Activated CD8-positive, alpha-beta T cell treated with anti-CD3 and anti-CD28 coated beads, Interleukin-2, amount 10 ng/mL, durations not matched to agents 7 days and 5 days (primary cell): ENCODE results near the gene MEX3D. TPM values are rescaled to one million over a fixed set of nuclear protein-coding genes. Genes with fewer than 3 reads are reported as not detected.

Source experiments
- ATAC-seq: fragments of 150-1000 bp; cut with Tn5 transposase; one replicate; pipeline ENCODE4 v1.10.0; 2021; ENCODE audit warnings: moderate library complexity
- CTCF ChIA-PET: fragments of 350-600 bp; sonication (Branson Sonifier 250); formaldehyde crosslinking; loops from one replicate; lab custom pipeline; 2021; ENCODE audit warnings: antibody characterized with exemption; lab: Charles Lee
- POLR2A ChIA-PET: fragments of 350-600 bp; sonication (Branson Sonifier 250); formaldehyde crosslinking; loops from one replicate; lab custom pipeline; 2021; ENCODE audit warnings: antibody characterized with exemption; lab: Charles Lee
- DNase-seq: peaks from one replicate; pipeline ENCODE4 v3.0.0-alpha.2; 2020
- H3K27ac Mint-ChIP-seq: one replicate; pipeline ENCODE4 v1.8.0; 2021; ENCODE audit warnings: mild to moderate bottlenecking, mixed read lengths
- H3K27me3 Mint-ChIP-seq: one replicate; pipeline ENCODE4 v1.8.0; 2021; ENCODE audit warnings: low read depth, mixed read lengths
- H3K36me3 Mint-ChIP-seq: one replicate; pipeline ENCODE4 v1.8.0; 2021; ENCODE audit warnings: low read depth, mixed read lengths
- H3K4me1 Mint-ChIP-seq: one replicate; pipeline ENCODE4 v1.8.0; 2021; ENCODE audit warnings: low read depth, mixed read lengths
- H3K4me3 Mint-ChIP-seq: one replicate; pipeline ENCODE4 v1.8.0; 2021; ENCODE audit warnings: mild to moderate bottlenecking, mixed read lengths
- H3K9me3 Mint-ChIP-seq: one replicate; pipeline ENCODE4 v1.8.0; 2022; ENCODE audit warnings: mixed read lengths; ENCODE audit not compliant: insufficient read depth
- total RNA-seq, 2 experiments: library from RNA; stranded (reverse); gene quantifications; one replicate each; pipeline ENCODE4 v1.2.3, GENCODE V29; 2021

MEX3D gene
- total RNA-seq, 2 experiments from 2014 or later, result 12.2 to 12.5 TPM

DNA sequence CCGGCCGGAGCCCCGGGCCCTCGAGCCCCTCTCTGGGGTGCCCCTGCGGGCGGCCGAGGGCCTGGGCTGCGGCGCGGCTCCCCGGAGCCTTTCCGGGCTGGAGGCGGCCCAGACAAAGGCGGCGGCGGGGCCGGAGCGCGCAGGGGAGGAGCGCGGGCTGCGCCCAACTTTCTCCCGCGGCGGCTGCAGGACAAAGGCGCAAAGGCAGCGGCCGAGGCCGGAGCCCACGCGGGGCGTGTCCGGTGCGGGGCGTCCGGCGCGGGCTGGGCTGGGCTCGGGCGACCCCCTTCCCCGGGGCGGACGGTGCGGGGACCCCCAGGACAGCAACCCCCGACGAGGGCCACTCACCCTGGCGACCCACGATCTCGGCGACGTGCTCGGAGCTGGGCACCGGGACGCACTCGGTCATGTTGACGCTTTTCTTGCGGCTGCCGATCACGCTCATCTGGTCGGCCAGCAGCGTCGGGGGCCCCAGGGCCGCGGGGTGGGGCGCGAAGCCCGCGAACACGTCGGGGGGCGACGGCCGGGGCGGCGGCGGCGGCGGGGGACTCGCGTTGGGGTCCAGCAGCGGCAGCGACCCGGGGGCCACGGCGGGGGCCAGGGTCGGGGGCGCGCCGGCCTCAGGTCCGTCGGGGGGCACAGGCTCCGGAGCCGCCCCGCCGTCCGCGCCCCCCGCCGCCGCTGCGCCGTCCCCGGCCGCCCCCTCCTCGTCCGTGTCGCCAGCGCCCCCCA is 843 bp downstream of the MEX3D start:
- Mint-ChIP-seq H3K4me3 (peak overlapping the region; percentile 45), H3K36me3 (no peaks in the 10 kb centered on the region), H3K4me1 (peaks cover 2% of the 10 kb centered on the region), H3K27ac (no peak overlapping the region), H3K27me3 (peaks cover 8% of the 10 kb centered on the region), H3K9me3 (no peaks in the 10 kb centered on the region)
- no peak for DNase-seq
- ChIA-PET CTCF (interaction anchor here (0.8 kb wide), 1 partner anchor 21 kb away, joined by 3 read pairs; no protein-coding TSS in a partner anchor), POLR2A (interaction anchor here (0.7 kb wide), 1 partner anchor 9 kb away, joined by 3 read pairs; no protein-coding TSS in a partner anchor)
- ATAC-seq, result peak; percentile 16

GRCh38 chr19:1566392-1567115 is 1.6 kb downstream of the MEX3D start:
- Mint-ChIP-seq H3K27me3 (peaks cover 8% of the 10 kb centered on the region), H3K4me3 (no peak overlapping the region), H3K36me3 (no peaks in the 10 kb centered on the region), H3K9me3 (no peaks in the 10 kb centered on the region), H3K4me1 (peaks cover 2% of the 10 kb centered on the region), H3K27ac (no peak overlapping the region)
- POLR2A ChIA-PET, result no interaction called here
- CTCF ChIA-PET, result no interaction called here
- no peak for DNase-seq
- ATAC-seq, result peak; percentile 4

- ChIA-PET POLR2A (no interaction called here), CTCF (interaction anchor here (1.3 kb wide), 1 partner anchor 17 kb away, joined by 5 read pairs; no protein-coding TSS in a partner anchor)
- H3K27ac Mint-ChIP-seq, result no peak overlapping the region
- H3K36me3 Mint-ChIP-seq, result no peaks in the 10 kb centered on the region
- ATAC-seq (no peak), DNase-seq (no peak)
- no peaks in the 10 kb centered on the region for H3K9me3 Mint-ChIP-seq
- no peak overlapping the region for H3K4me3 Mint-ChIP-seq
- H3K4me1 Mint-ChIP-seq, result no peaks in the 10 kb centered on the region
- H3K27me3 Mint-ChIP-seq, result no peaks in the 10 kb centered on the region
Observed at GRCh38 chr19:1563251-1563650, 4.9 kb downstream of the MEX3D start.

DNA sequence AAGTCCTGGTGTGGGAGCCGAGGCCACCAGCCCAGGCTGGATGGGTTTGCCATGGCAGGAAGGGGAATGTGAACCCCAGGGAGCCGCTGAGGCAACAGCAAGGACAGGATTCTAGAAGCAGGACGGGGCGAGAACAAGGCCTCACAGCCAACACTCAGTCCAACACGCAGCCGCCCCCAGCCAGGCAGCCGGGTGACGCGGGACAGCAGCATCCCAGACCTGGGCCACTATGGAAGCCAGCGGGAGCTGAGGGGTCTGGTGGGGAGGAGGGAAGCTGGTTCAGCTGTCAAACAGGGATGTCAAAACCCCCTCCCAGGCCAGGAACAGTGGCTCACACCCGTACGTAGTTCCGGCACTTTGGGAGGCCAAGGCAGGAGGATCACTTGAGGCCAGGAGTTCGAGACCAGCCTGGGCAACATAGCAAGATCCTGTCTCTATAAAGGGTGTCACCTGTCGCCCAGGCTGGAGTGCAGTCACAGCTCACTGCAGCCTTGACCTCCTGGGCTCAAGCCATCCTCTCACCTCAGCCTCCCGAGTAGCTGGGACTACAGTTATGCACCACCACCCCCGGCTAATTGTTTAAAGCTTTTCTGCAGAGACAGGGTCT is 6.8 kb downstream of the MEX3D start:
- H3K9me3 Mint-ChIP-seq, result no peaks in the 10 kb centered on the region
- CTCF ChIA-PET, result interaction anchor here (1.2 kb wide), 1 partner anchor 15 kb away, joined by 3 read pairs; no protein-coding TSS in a partner anchor
- no peaks in the 10 kb centered on the region for H3K36me3 Mint-ChIP-seq
- POLR2A ChIA-PET, result no interaction called here
- no peaks in the 10 kb centered on the region for H3K4me1 Mint-ChIP-seq
- no peaks in the 10 kb centered on the region for H3K27me3 Mint-ChIP-seq
- no peak overlapping the region for H3K27ac Mint-ChIP-seq
- H3K4me3 Mint-ChIP-seq, result no peak overlapping the region
- no peak for DNase-seq
- ATAC-seq, result no peak

- Mint-ChIP-seq H3K36me3 (no peaks in the 10 kb centered on the region), H3K9me3 (no peaks in the 10 kb centered on the region), H3K27me3 (no peaks in the 10 kb centered on the region), H3K27ac (no peak overlapping the region), H3K4me1 (no peaks in the 10 kb centered on the region), H3K4me3 (no peak overlapping the region)
- no peak for ATAC-seq
- DNase-seq, result no peak
- POLR2A ChIA-PET, result no interaction called here
- CTCF ChIA-PET, result interaction anchor here (1.2 to 1.8 kb wide), 2 partner anchors 14 kb away, joined by 3 to 4 read pairs; no protein-coding TSS in a partner anchor
Observed at GRCh38 chr19:1560286-1560882, 7.7 kb downstream of the MEX3D start.

GRCh38 chr19:1558552-1558951 is 9.6 kb downstream of the MEX3D start:
- Mint-ChIP-seq H3K4me1 (no peaks in the 10 kb centered on the region), H3K4me3 (no peak overlapping the region), H3K36me3 (no peaks in the 10 kb centered on the region), H3K27ac (no peak overlapping the region), H3K27me3 (no peaks in the 10 kb centered on the region), H3K9me3 (no peaks in the 10 kb centered on the region)
- ChIA-PET POLR2A (interaction anchor here (0.6 kb wide), 1 partner anchor 569 kb away, joined by 3 read pairs; no protein-coding TSS in a partner anchor), CTCF (interaction anchor here (1.8 kb wide), 1 partner anchor 12 kb away, joined by 4 read pairs; no protein-coding TSS in a partner anchor)
- ATAC-seq (no peak), DNase-seq (no peak)

DNA sequence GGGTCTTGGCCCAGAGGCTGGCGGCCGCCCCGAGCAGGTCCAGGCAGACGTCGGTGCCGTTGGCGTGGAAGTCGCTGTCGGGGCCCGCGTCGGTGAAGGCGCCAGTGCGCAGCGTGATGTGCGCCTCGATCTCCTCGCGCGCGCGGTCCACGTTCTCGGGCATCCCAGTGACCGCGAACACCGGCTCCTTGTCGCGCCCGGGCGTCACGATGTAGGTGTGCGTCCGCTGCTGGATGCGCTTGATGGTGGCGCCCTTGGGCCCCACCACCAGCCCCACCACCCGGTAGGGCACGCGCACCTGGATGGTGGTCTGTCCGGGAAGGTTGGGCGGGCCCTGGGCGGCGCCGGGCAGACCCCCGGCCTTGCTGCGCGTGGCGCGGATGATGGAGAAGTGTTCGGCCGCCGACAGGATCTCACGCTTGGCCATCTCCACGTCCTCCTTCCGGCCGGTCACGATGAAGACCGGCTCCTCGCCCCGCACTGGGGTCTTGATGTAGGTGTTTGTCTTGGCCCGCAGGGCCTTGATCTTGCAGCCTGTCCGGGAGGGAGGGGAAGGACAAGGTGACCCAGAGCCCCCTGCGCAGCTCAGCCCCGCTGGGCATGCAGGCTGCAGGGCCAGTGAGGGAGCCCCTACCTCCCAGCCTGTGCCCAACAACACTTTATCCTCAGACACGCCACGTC is 11.6 kb downstream of the MEX3D start:
- H3K4me1 Mint-ChIP-seq, result no peaks in the 10 kb centered on the region
- POLR2A ChIA-PET, result no interaction called here
- H3K9me3 Mint-ChIP-seq, result no peaks in the 10 kb centered on the region
- H3K4me3 Mint-ChIP-seq, result no peak overlapping the region
- H3K27ac Mint-ChIP-seq, result no peak overlapping the region
- ATAC-seq (no peak), DNase-seq (no peak)
- CTCF ChIA-PET, result no interaction called here
- no peaks in the 10 kb centered on the region for H3K27me3 Mint-ChIP-seq
- no peaks in the 10 kb centered on the region for H3K36me3 Mint-ChIP-seq

DNA sequence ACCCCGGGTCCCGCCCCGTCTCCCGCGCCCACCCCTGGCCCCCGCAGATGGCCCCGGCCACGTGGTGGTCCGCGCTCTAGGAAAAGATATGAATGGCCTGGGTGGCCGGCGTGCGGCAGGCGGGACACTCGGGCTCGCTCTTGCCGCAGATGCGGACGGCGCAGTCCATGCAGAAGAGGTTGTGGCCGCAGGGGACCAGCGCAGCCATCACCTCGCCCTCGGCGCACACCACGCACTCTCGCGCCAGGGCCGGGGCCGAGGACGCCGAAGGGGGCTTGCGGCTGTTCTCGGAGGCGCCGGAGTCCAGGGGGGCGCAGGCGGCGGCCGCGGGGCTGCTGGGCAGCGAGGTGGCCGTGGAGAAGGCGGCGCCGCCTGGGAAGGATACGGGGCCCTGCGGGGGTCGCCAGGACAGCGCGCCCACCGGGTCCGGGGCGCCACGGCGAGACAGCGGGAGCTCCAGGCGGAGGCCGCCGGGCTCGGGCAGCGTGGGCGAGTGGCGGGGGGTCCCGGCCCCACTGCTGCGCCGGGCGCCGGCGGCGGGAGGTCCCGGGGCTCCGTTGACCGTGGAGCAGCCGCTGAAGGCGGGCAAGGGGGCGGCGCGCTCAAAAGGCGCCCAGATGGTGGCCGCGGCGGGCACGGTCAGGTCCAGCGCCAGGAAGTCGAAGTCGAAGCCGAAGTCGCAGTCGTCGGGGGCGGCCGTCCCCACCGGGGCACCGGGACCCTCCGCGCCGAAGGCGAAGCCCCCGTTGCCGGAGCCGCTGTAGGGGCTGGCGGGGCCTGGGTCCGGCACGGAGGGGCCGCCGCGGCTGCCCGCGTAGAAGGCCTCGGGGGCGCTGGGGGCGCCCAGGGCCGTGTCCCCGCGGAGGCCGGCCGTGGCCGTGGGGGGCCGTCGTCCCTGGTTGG is 12.4 kb downstream of the MEX3D start:
- DNase-seq, result no peak
- ChIA-PET POLR2A (no interaction called here), CTCF (no interaction called here)
- Mint-ChIP-seq H3K9me3 (no peaks in the 10 kb centered on the region), H3K4me3 (no peak overlapping the region), H3K27me3 (no peaks in the 10 kb centered on the region), H3K36me3 (no peaks in the 10 kb centered on the region), H3K27ac (no peak overlapping the region), H3K4me1 (no peaks in the 10 kb centered on the region)
- ATAC-seq, result no peak

DNA sequence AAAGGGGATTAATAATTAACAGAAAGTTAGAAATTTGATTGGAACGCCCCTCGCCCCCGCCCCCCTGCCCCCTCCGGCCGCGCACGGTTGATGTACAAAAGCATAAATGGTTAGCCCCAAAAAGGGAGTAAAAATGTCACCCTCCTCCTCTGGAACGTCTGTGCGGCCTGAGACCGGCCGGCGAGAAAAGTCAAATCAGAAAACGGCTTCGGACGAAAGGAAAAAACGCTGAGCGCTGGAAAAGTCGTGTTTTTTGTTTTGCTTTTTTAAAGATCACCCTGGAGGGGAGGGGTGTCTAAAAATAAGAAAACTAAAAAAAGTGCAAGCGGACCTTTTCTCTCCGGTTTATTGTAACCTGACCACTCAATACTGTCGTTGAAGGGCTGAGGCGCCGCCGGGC is 13.2 kb downstream of the MEX3D start:
- no peaks in the 10 kb centered on the region for H3K9me3 Mint-ChIP-seq
- no peaks in the 10 kb centered on the region for H3K4me1 Mint-ChIP-seq
- H3K27ac Mint-ChIP-seq, result no peak overlapping the region
- no peaks in the 10 kb centered on the region for H3K27me3 Mint-ChIP-seq
- CTCF ChIA-PET, result no interaction called here
- POLR2A ChIA-PET, result no interaction called here
- ATAC-seq (no peak), DNase-seq (no peak)
- H3K36me3 Mint-ChIP-seq, result no peaks in the 10 kb centered on the region
- H3K4me3 Mint-ChIP-seq, result no peak overlapping the region

GRCh38 chr19:1553415-1553814 is 14.7 kb downstream of the MEX3D start:
- ChIA-PET CTCF (no interaction called here), POLR2A (no interaction called here)
- Mint-ChIP-seq H3K27ac (no peak overlapping the region), H3K27me3 (no peaks in the 10 kb centered on the region), H3K4me1 (no peaks in the 10 kb centered on the region), H3K4me3 (no peak overlapping the region), H3K9me3 (no peaks in the 10 kb centered on the region), H3K36me3 (no peaks in the 10 kb centered on the region)
- DNase-seq (no peak), ATAC-seq (no peak)
